Stomach (tissue), 19 donors: ENCODE results near the gene FAF2. TPM values are rescaled to one million over a fixed set of nuclear protein-coding genes. Genes with fewer than 3 reads are reported as not detected.

Experiments
- DNase-seq, 2 donors: peaks; one replicate each; pipeline versions ENCODE4 v3.0.0 to v3.0.0-alpha.2; 2013 to 2019
- H3K27ac ChIP-seq, 5 donors: fragments of 200-600 bp in 4 of 5; sonication (generic) in 4 of 5; one replicate each; pipeline ENCODE4 v1.5.1; 2013 to 2019; ENCODE audit warnings: mild to moderate bottlenecking in 1 of 5, moderate library complexity in 1 of 5
- H3K27me3 ChIP-seq, 3 donors: fragments of 200-600 bp; sonication (generic); one replicate each; pipeline ENCODE4 v1.5.1; 2017 to 2019; ENCODE audit warnings: mixed run types in 1 of 3
- H3K36me3 ChIP-seq, 4 donors: fragments of 200-600 bp; sonication (generic); 1 replicate in 3 of 4; 2 replicates in 1 of 4; pipeline ENCODE4 v1.5.1; 2016 to 2019
- H3K4me1 ChIP-seq, 4 donors: fragments of 200-600 bp; sonication (generic); one replicate each; pipeline ENCODE4 v1.5.1; 2016 to 2019
- H3K4me3 ChIP-seq, 4 donors: fragments of 200-600 bp; sonication (generic) in 3 of 4; one replicate each; pipeline ENCODE4 v1.5.1; 2016 to 2019; ENCODE audit warnings: mild to moderate bottlenecking in 1 of 4
- H3K9me3 ChIP-seq, 4 donors: fragments of 200-600 bp; sonication (generic); one replicate each; pipeline ENCODE4 v1.5.1; 2016 to 2019
- EP300 ChIP-seq: sonication (generic); formaldehyde crosslinking; IDR thresholded peaks from one replicate; pipeline ENCODE4 v1.6.1; 2017; ENCODE audit warnings: antibody characterized with exemption
- POLR2A ChIP-seq, 4 donors: fragments of 450-650 bp; IDR thresholded peaks; one replicate each; pipeline ENCODE4 v1.6.1; 2016; ENCODE audit warnings: antibody characterized with exemption in 4 of 4, control low read depth in 2 of 4, mild to moderate bottlenecking in 1 of 4, moderate library complexity in 1 of 4
- POLR2AphosphoS5 ChIP-seq, 3 donors: sonication (generic); formaldehyde crosslinking; IDR thresholded peaks; one replicate each; pipeline ENCODE4 v1.6.1; 2016; ENCODE audit warnings: antibody characterized with exemption in 3 of 3
- WGBS, 5 donors: extraction: QIAGEN DNeasy Blood & Tissue Kit in 3 of 5; methylation state at CpG; one replicate each; pipeline versions ENCODE4 v1.1.5 to v1.1.7; 2013 to 2018; 5-methylcytosine and 5-hydroxymethylcytosine counted together
- intact Hi-C: fragments of 100-400 bp; cut with DNase I; formaldehyde crosslinking; loops from one replicate; pipeline ENCODE4 v1.15.1; 2023; ENCODE audit warnings: low total_unique reads
- long read RNA-seq, 10 donors: transcript quantifications; one replicate each; lab custom pipeline, GENCODE V29; 2026
- polyA plus RNA-seq, 3 donors: library from polyadenylated mRNA; stranded (reverse); fragments of 200-250 nt; gene quantifications; one replicate each; pipeline ENCODE4 v1.2.3, GENCODE V29; 2013
- total RNA-seq, 5 donors: library from RNA; depleted of rRNA; stranded (reverse); fragments of >200 nt; gene quantifications; one replicate each; pipeline versions ENCODE4 v1.1.0 to v1.2.3, GENCODE V29; 2014 to 2016
- TF ChIP-seq, protein P1 (sequence below), 7 experiments: fragments of 450-650 bp in 4 of 7; fragments of 200-600 bp in 3 of 7; sonication (generic) in 3 of 7; IDR thresholded peaks; one replicate each; pipeline ENCODE4 v1.5.1; 2016 to 2019; ENCODE audit warnings: antibody characterized with exemption in 7 of 7, control low read depth in 2 of 7, mild to moderate bottlenecking in 1 of 7
- donor health status: healthy with polysubstance abuse.
- donor health status: Bipolar disorder and iron deficiency.
- donor health status: healthy.

FAF2 gene, protein sequence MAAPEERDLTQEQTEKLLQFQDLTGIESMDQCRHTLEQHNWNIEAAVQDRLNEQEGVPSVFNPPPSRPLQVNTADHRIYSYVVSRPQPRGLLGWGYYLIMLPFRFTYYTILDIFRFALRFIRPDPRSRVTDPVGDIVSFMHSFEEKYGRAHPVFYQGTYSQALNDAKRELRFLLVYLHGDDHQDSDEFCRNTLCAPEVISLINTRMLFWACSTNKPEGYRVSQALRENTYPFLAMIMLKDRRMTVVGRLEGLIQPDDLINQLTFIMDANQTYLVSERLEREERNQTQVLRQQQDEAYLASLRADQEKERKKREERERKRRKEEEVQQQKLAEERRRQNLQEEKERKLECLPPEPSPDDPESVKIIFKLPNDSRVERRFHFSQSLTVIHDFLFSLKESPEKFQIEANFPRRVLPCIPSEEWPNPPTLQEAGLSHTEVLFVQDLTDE
- 10 to 100 TPM; 20.6 to 57.2 (median 39.3) TPM for total RNA-seq
- 10 to 100 TPM in 1 of 3 donors, 1 to 10 TPM in 2; 5.7 to 11.9 (median 9.8) TPM for polyA plus RNA-seq
- long read RNA-seq, donor 1, full-length matches to known transcripts: 1 of 1 reads
- long read RNA-seq, donor 1, partial matches to known transcripts: 0 of 1 reads
- long read RNA-seq, donor 1, other reads (novel, unspliced or antisense): 0 of 1 reads
- long read RNA-seq, donor 2, full-length matches to known transcripts: 4 of 4 reads
- long read RNA-seq, donor 2, partial matches to known transcripts: 0 of 4 reads
- long read RNA-seq, donor 2, other reads (novel, unspliced or antisense): 0 of 4 reads
- long read RNA-seq, donor 3, full-length matches to known transcripts: 4 of 4 reads
- long read RNA-seq, donor 3, partial matches to known transcripts: 0 of 4 reads
- long read RNA-seq, donor 3, other reads (novel, unspliced or antisense): 0 of 4 reads
- long read RNA-seq, donor 4: 0 reads
- long read RNA-seq, donor 5, full-length matches to known transcripts: 6 of 6 reads
- long read RNA-seq, donor 5, partial matches to known transcripts: 0 of 6 reads
- long read RNA-seq, donor 5, other reads (novel, unspliced or antisense): 0 of 6 reads
- long read RNA-seq, donor 6, full-length matches to known transcripts: 7 of 7 reads
- long read RNA-seq, donor 6, partial matches to known transcripts: 0 of 7 reads
- long read RNA-seq, donor 6, other reads (novel, unspliced or antisense): 0 of 7 reads
- long read RNA-seq, donor 7, full-length matches to known transcripts: 2 of 2 reads
- long read RNA-seq, donor 7, partial matches to known transcripts: 0 of 2 reads
- long read RNA-seq, donor 7, other reads (novel, unspliced or antisense): 0 of 2 reads
- long read RNA-seq, donor 8, full-length matches to known transcripts: 3 of 3 reads
- long read RNA-seq, donor 8, partial matches to known transcripts: 0 of 3 reads
- long read RNA-seq, donor 8, other reads (novel, unspliced or antisense): 0 of 3 reads
- long read RNA-seq, donor 9, full-length matches to known transcripts: 2 of 11 reads
- long read RNA-seq, donor 9, partial matches to known transcripts: 9 of 11 reads
- long read RNA-seq, donor 9, other reads (novel, unspliced or antisense): 0 of 11 reads
- long read RNA-seq, donor 10, full-length matches to known transcripts: 2 of 2 reads
- long read RNA-seq, donor 10, partial matches to known transcripts: 0 of 2 reads
- long read RNA-seq, donor 10, other reads (novel, unspliced or antisense): 0 of 2 reads

DNA sequence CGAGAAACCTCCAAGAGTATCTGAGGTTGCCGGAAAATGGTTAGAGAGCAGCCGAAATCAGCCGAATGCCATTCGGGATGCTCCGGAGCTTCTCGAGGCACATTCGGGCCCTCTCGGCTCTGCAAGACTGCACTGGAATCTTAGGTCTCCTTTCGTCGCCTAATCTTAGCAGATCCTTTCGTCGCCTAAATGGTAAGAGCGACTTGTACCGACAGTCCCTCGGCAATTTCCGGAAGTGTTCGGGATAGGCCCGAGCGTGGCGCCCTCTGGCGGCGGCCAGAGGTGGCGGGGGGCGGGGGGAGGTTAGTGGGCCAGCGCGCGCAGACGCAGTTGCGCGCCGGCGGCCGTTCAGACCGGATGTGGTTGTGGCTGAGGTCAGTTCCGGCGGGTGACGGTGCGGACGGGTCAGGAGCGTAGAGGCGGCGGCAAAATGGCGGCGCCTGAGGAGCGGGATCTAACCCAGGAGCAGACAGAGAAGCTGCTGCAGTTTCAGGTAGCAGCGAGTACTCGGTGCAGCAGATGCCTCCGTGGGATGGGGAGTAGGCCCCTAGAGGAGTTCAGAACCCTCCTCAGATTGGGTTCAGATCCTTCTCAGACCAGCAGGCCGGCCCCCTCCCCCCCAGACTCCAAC, at the start of gene FAF2:
TSS of gene FAF2 (plus strand) at position 408 of the 631 bp plus-strand sequence. CDS start at position 431, 23 bp downstream.
- Histone ChIP-seq H3K4me3 (peak within 1 kb of the TSS; percentile 71 to 98 (median 92)), H3K36me3 (peaks cover 0 to 2% (median under 1%) of the 10 kb centered on the region in 4 donors), H3K27me3 (no peaks in the 10 kb centered on the region), H3K4me1 (peaks cover 29 to 54% (median 42%) of the 10 kb centered on the region in 4 donors), H3K27ac (peak within 1 kb of the TSS; percentile 91 to 99 (median 97)), H3K9me3 (no peaks in the 10 kb centered on the region)
- WGBS, 5 donors: 0 to 1% (median 0%) methylated on average over 20 to 50 of the region's 50 CpGs
- intact Hi-C loops: no loop called here
- TF ChIP-seq POLR2AphosphoS5 (IDR thresholded peaks at IDR 0.05): peak; percentile 81 to 95 (median 82)
- peak in 2 of 4 donors; percentile 72 to 81 for TF ChIP-seq POLR2A (IDR thresholded peaks at IDR 0.05)
- TF ChIP-seq, protein P1, sequence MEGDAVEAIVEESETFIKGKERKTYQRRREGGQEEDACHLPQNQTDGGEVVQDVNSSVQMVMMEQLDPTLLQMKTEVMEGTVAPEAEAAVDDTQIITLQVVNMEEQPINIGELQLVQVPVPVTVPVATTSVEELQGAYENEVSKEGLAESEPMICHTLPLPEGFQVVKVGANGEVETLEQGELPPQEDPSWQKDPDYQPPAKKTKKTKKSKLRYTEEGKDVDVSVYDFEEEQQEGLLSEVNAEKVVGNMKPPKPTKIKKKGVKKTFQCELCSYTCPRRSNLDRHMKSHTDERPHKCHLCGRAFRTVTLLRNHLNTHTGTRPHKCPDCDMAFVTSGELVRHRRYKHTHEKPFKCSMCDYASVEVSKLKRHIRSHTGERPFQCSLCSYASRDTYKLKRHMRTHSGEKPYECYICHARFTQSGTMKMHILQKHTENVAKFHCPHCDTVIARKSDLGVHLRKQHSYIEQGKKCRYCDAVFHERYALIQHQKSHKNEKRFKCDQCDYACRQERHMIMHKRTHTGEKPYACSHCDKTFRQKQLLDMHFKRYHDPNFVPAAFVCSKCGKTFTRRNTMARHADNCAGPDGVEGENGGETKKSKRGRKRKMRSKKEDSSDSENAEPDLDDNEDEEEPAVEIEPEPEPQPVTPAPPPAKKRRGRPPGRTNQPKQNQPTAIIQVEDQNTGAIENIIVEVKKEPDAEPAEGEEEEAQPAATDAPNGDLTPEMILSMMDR (IDR thresholded peaks at IDR 0.05): peak in 6 of 7 experiments; percentile 54 to 100 (median 98)
- no peak for TF ChIP-seq EP300
- peak; percentile 98 to 99 for DNase-seq

- H3K4me1 ChIP-seq: peaks cover 0 to 51% (median 27%) of the 10 kb centered on the region in 4 donors
- intact Hi-C loops: no loop called here
- no peaks in the 10 kb centered on the region for H3K27me3 ChIP-seq
- no peak overlapping the region for H3K4me3 ChIP-seq
- DNase-seq: peak; percentile 54 to 71
- peaks cover 12 to 73% (median 53%) of the 10 kb centered on the region in 4 donors for H3K36me3 ChIP-seq
- H3K9me3 ChIP-seq: no peaks in the 10 kb centered on the region
- 34 to 70% (median 50%) methylated on average over 17 of the region's 17 CpGs for WGBS, 5 donors
- peak overlapping the region in 2 of 5 donors; percentile 29 to 73 for H3K27ac ChIP-seq
- TF ChIP-seq POLR2A (IDR thresholded peaks at IDR 0.05) (no peak), EP300 (no peak), POLR2AphosphoS5 (IDR thresholded peaks at IDR 0.05) (no peak)
- TF ChIP-seq, protein P1 (IDR thresholded peaks at IDR 0.05): no peak
Observed at GRCh38 chr5:176400382-176401156, 47.6 kb upstream of the FAF2 start.
